ENCODE measurements around the gene EXOSC6. TPM values are rescaled to one million over a fixed set of nuclear protein-coding genes. Genes with fewer than 3 reads are reported as not detected.
"Not testable (repeated sequence)": the region's sequence is repeated elsewhere in the genome, so short reads cannot be mapped to it uniquely, and the experiment has no call there.

EXOSC6 gene
- total and polyA plus RNA-seq, 2 of the 4 experiments (the other 2 are of a cell fraction) = 5.8 to 7.0 TPM

GRCh38 chr16:70292148-70292547, 40.4 kb upstream of the EXOSC6 start:
- H3K27me3 ChIP-seq (ENCODE audit: control insufficient read depth, insufficient read depth, low read length); H2AFZ ChIP-seq (replicated peaks; ENCODE audit: low read length, poor library complexity); H4K20me1 ChIP-seq (ENCODE audit: insufficient read depth, low read length); H3K14ac ChIP-seq (replicated peaks; ENCODE audit: low read depth, low read length); H3K9me3 ChIP-seq (ENCODE audit: control insufficient read depth, insufficient read depth, low read length); H3K36me3 ChIP-seq (ENCODE audit: control insufficient read depth, insufficient read depth, low read length); H3K27ac ChIP-seq (ENCODE audit: insufficient read depth, low read length); H2AK9ac ChIP-seq (replicated peaks; ENCODE audit: low read depth, low read length, poor library complexity); H3K4me3 ChIP-seq (ENCODE audit: insufficient read depth, low read depth, low read length); DNase-seq; H3K9ac ChIP-seq (ENCODE audit: low read depth, low read length); H3K4me2 ChIP-seq (ENCODE audit: low read depth, low read length); H4K5ac ChIP-seq (ENCODE audit: low read depth, low read length); BruUV-seq (replicated peaks); ATAC-seq (ENCODE audit: low read depth); H3K9me1 ChIP-seq (ENCODE audit: insufficient read depth, low read length); H3K18ac ChIP-seq (ENCODE audit: low read depth, low read length); H3K56ac ChIP-seq (ENCODE audit: extremely low read depth, insufficient read depth, low read length); H4K91ac ChIP-seq (ENCODE audit: insufficient read depth, low read depth, low read length); H3K23ac ChIP-seq (ENCODE audit: low read depth, low read length); H3K4me1 ChIP-seq (ENCODE audit: control insufficient read depth, insufficient read depth, low read length); dilution Hi-C loops (cut with HindIII; ENCODE audit: low sequenced_read_pairs, unreplicated experiment); intact Hi-C loops (cut with micrococcal nuclease); POLR2A ChIA-PET (ENCODE audit: unreplicated experiment); in situ Hi-C loops (cut with MboI; ENCODE audit: low sequenced_read_pairs); H2BK5ac ChIP-seq (ENCODE audit: low read depth, low read length, poor library complexity, severe bottlenecking): not testable (repeated sequence)
- Histone ChIP-seq H2BK20ac (ENCODE audit: low read depth, low read length) (peak overlapping the region; percentile 80; the same call in 1 of the 2 replicates), H2AK5ac (ENCODE audit: low read depth, low read length) (peak overlapping the region; percentile 58; the same call in 1 of the 2 replicates), H3K79me1 (ENCODE audit: low read depth in 1 of 2, low read length in 2 of 2) (peaks cover 4 to 22% of the 10 kb centered on the region in 2 experiments; a peak in 3 of 4 replicates), H4K8ac (ENCODE audit: low read depth in 2 of 2, low read length in 2 of 2) (peak overlapping the region in 1 of 2 experiments; percentile 40; a peak in 1 of 4 replicates), H2BK15ac (ENCODE audit: low read depth, low read length) (peak overlapping the region; percentile 64; the same call in 1 of the 3 replicates), H3K4ac (ENCODE audit: low read depth, low read length) (peak overlapping the region; percentile 36; the same call in 1 of the 2 replicates), H2BK120ac (ENCODE audit: low read depth, low read length) (peak overlapping the region; percentile 26)
- CTCF ChIA-PET = interaction anchor here (1.5 kb wide), 1 partner anchor 25 kb away, joined by 4 read pairs; no protein-coding TSS in a partner anchor
- WGBS, 2 experiments (ENCODE audit: extremely low coverage in 2 of 2, insufficient read length in 1 of 2) = 100% methylated on average over 2 of the region's 11 CpGs; no CpG with 5 or more reads in 1 of the 2 experiments

Data from IMR-90 (cell line).